IPS-NIHi7 (cell line): Measurements from ENCODE around the gene LAMTOR3.
"Not testable (repeated sequence)": the region's sequence is repeated elsewhere in the genome, so short reads cannot be mapped to it uniquely, and the experiment has no call there.

Experiments
- DNase-seq: peaks from one replicate; pipeline ENCODE4 v3.0.0; 2012; ENCODE audit warnings: mixed read lengths; ENCODE audit errors: extremely low spot score

LAMTOR3 gene

DNA sequence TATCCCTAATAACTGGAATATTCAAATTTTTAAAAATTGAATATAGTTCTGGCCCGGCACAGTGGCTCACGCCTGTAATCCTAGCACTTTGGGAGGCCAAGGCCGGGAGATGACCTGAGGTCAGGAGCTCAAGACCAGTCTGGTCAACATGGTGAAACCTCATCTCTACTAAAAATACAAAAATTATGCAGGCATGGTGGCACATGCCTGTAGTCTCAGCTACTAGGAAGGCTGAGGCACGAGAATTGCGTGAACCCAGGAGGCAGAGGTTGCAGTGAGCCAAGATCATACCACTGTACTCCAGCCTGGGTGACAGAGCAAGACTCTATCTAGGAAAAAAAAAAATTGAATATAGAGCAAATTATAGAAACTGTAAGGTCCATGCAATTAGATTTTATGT, 64.2 kb downstream of the LAMTOR3 start:
- DNase-seq: not testable (repeated sequence)

DNA sequence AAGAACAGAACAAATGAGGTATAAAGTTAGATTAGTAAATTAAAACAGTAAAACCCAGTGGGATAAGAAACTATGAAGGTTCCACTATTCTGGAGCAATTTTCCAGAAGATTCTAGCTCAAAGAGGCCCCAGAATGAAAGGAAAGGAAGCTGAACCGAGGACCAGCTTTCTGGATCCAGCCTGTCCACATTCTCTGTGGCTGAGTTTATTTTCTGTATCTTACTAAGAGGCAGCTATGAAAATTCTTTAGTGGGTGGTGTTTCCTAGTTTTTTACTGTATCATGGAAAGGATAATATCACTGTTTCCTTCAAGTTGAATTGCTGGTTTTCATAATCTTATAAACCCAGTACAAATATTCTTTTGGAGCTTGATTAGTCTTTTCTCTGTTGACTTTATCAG, 65.8 kb downstream of the LAMTOR3 start:
- DNase-seq: no peak
